T-cell (primary cell): ENCODE results near the gene PTGES2. TPM values are rescaled to one million over a fixed set of nuclear protein-coding genes. Genes with fewer than 3 reads are reported as not detected.
"Not testable (repeated sequence)": the region's sequence is repeated elsewhere in the genome, so short reads cannot be mapped to it uniquely, and the experiment has no call there.

Experiments used
- ATAC-seq, 4 experiments: fragments of 200-7000 bp in 3 of 4; fragments of 150-1000 bp in 1 of 4; cut with Tn5 transposase; replicated peaks in 1 of 4; 1 replicate in 3 of 4; 2 replicates in 1 of 4; pipeline ENCODE4 v1.10.0; 2021; ENCODE audit warnings: moderate library complexity in 3 of 4, mild to moderate bottlenecking in 2 of 4, moderate number of reproducible peaks in 1 of 4
- CTCF ChIA-PET, 2 donors: fragments of 300-600 bp; sonication (Branson Sonifier 250); formaldehyde crosslinking; loops; one replicate each; lab custom pipeline; 2022; ENCODE audit warnings: antibody characterized with exemption in 2 of 2; lab: Charles Lee
- POLR2A ChIA-PET, 2 donors: fragments of 300-600 bp; sonication (Branson Sonifier 250); formaldehyde crosslinking; loops; one replicate each; lab custom pipeline; 2022; ENCODE audit warnings: antibody characterized with exemption in 2 of 2; lab: Charles Lee
- DNase-seq, 35 experiments: peaks; one replicate each; pipeline versions ENCODE4 v3.0.0 to v3.0.0-alpha.2; 2013 to 2023
- H3K27ac ChIP-seq: one replicate; pipeline ENCODE4 v1.5.1; 2013; ENCODE audit warnings: low read length
- H3K27me3 ChIP-seq, 2 experiments: replicated peaks in 1 of 2; 1 replicate in 1 of 2; 2 replicates in 1 of 2; pipeline versions ENCODE4 v1.6.1 to v1.7.0; 2013; ENCODE audit warnings: low read length in 1 of 2, mixed read lengths in 1 of 2; ENCODE audit not compliant: control insufficient read depth in 2 of 2, insufficient read depth in 2 of 2; ENCODE audit errors: extremely low read depth in 1 of 2
- H3K36me3 ChIP-seq, 2 donors: 1 replicate in 1 of 2; 2 replicates in 1 of 2; pipeline versions ENCODE4 v1.6.1 to v1.7.0; 2013; ENCODE audit warnings: low read length in 1 of 2; ENCODE audit not compliant: control insufficient read depth in 2 of 2, insufficient read depth in 1 of 2; ENCODE audit errors: extremely low read depth in 1 of 2
- H3K4me1 ChIP-seq, 2 experiments: 1 replicate in 1 of 2; 2 replicates in 1 of 2; pipeline versions ENCODE4 v1.6.1 to v1.7.0; 2013; ENCODE audit warnings: low read length in 2 of 2, mixed read lengths in 1 of 2; ENCODE audit not compliant: insufficient read depth in 2 of 2, control insufficient read depth in 1 of 2; ENCODE audit errors: extremely low read depth in 1 of 2
- H3K4me3 ChIP-seq, 2 donors: 1 replicate in 1 of 2; 2 replicates in 1 of 2; pipeline versions ENCODE4 v1.5.1 to v1.7.0; 2013; ENCODE audit warnings: mild to moderate bottlenecking in 2 of 2, low read length in 1 of 2, moderate library complexity in 1 of 2; ENCODE audit not compliant: control insufficient read depth in 1 of 2; ENCODE audit errors: extremely low read depth in 1 of 2
- H3K9me3 ChIP-seq: 2 replicates; pipeline ENCODE4 v1.7.0; 2013
- H3K27ac Mint-ChIP-seq, 2 donors: one replicate each; pipeline ENCODE4 v1.8.0; 2020 to 2021; ENCODE audit warnings: mild to moderate bottlenecking in 2 of 2, mixed read lengths in 2 of 2
- H3K27me3 Mint-ChIP-seq, 2 donors: one replicate each; pipeline ENCODE4 v1.8.0; 2021 to 2022; ENCODE audit warnings: mixed read lengths in 2 of 2
- H3K36me3 Mint-ChIP-seq: one replicate; pipeline ENCODE4 v1.8.0; 2021; ENCODE audit warnings: mixed read lengths
- H3K4me1 Mint-ChIP-seq, 3 donors: one replicate each; pipeline ENCODE4 v1.8.0; 2020 to 2022; ENCODE audit warnings: mixed read lengths in 3 of 3, mild to moderate bottlenecking in 1 of 3
- H3K4me3 Mint-ChIP-seq, 3 donors: one replicate each; pipeline ENCODE4 v1.8.0; 2020 to 2022; ENCODE audit warnings: mild to moderate bottlenecking in 3 of 3, mixed read lengths in 3 of 3, moderate library complexity in 3 of 3
- H3K9me3 Mint-ChIP-seq, 3 donors: one replicate each; pipeline ENCODE4 v1.8.0; 2020 to 2022; ENCODE audit warnings: mixed read lengths in 3 of 3
- WGBS: methylation state at CpG from one replicate; pipeline ENCODE4 v1.1.5; 2013; ENCODE audit warnings: missing lambda C conversion rate; ENCODE audit not compliant: insufficient coverage; 5-methylcytosine and 5-hydroxymethylcytosine counted together
- total RNA-seq, 35 experiments: library from RNA in 6 of 35; stranded (reverse) in 6 of 35; fragments of 120-200 nt in 1 of 35; gene quantifications; one replicate each; pipeline versions ENCODE4 v1.2.1 to v1.2.4 and lab custom pipeline; 2013 to 2026

PTGES2 gene
- total RNA-seq, 5 donors from 2014 or later (not counting 1 experiment from before 2014, with no cell fraction given), result 60.2 to 91.7 (median 79.2) TPM

GRCh38 chr9:128078504-128079434 is 48.8 kb downstream of the PTGES2 start:
- ATAC-seq (peak in 2 of 4 experiments; percentile 31 to 42), DNase-seq (no peak)
- Histone ChIP-seq H3K36me3 (peaks cover 0 to 26% of the 10 kb centered on the region in 2 donors), H3K4me1 (peaks cover 2 to 51% of the 10 kb centered on the region in 2 experiments), H3K4me3 (no peak overlapping the region), H3K9me3 (no peaks in the 10 kb centered on the region), H3K27me3 (no peaks in the 10 kb centered on the region), H3K27ac (peak overlapping the region; percentile 24)
- ChIA-PET POLR2A (interaction anchor here in 1 of 2 donors (0.5 to 0.6 kb wide), 2 partner anchors 9 to 724 kb away, joined by 3 read pairs; no protein-coding TSS in a partner anchor), CTCF (interaction anchor here (0.6 to 1.5 kb wide), 5 partner anchors 13 to 135 kb away, joined by 3 to 5 read pairs (median 5); no protein-coding TSS in a partner anchor)
- Mint-ChIP-seq H3K27me3 (no peaks in the 10 kb centered on the region), H3K4me1 (peaks cover 40 to 57% (median 49%) of the 10 kb centered on the region in 3 donors), H3K27ac (peak overlapping the region; percentile 82 to 90), H3K36me3 (peaks cover 12% of the 10 kb centered on the region), H3K4me3 (peak overlapping the region in 1 of 3 donors; percentile 17), H3K9me3 (no peaks in the 10 kb centered on the region)
- 55% methylated on average over 2 of the region's 11 CpGs for WGBS

GRCh38 chr9:128077847-128078503 is 49.6 kb downstream of the PTGES2 start:
- H3K27me3 ChIP-seq, result no peaks in the 10 kb centered on the region
- DNase-seq (no peak), ATAC-seq (no peak)
- Mint-ChIP-seq H3K27ac (peak overlapping the region; percentile 82 to 90), H3K27me3 (no peaks in the 10 kb centered on the region), H3K4me3 (no peak overlapping the region), H3K4me1 (peaks cover 46 to 63% (median 55%) of the 10 kb centered on the region in 3 donors), H3K9me3 (no peaks in the 10 kb centered on the region), H3K36me3 (peaks cover 12% of the 10 kb centered on the region)
- peaks cover 8 to 56% of the 10 kb centered on the region in 2 experiments for H3K4me1 ChIP-seq
- H3K27ac ChIP-seq, result no peak overlapping the region
- H3K36me3 ChIP-seq, result peaks cover 0 to 26% of the 10 kb centered on the region in 2 donors
- H3K9me3 ChIP-seq, result no peaks in the 10 kb centered on the region
- CTCF ChIA-PET, result interaction anchor here (0.7 to 1.3 kb wide), 3 partner anchors 14 to 64 kb away, joined by 3 to 5 read pairs (median 3); no protein-coding TSS in a partner anchor
- H3K4me3 ChIP-seq, result no peak overlapping the region
- POLR2A ChIA-PET, result no interaction called here
- 92% methylated on average over 2 of the region's 7 CpGs for WGBS

- ChIA-PET CTCF (interaction anchor here in 1 of 2 donors (0.6 to 1.4 kb wide), 8 partner anchors 18 to 173 kb away, joined by 3 to 7 read pairs (median 4); no protein-coding TSS in a partner anchor), POLR2A (no interaction called here)
- DNase-seq, result no peak
- peaks cover 8% of the 10 kb centered on the region for H3K36me3 Mint-ChIP-seq
- ATAC-seq, result no peak
- H3K4me3 Mint-ChIP-seq, result peak overlapping the region in 1 of 3 donors; percentile 54
- WGBS, result 90% methylated on average over 2 of the region's 7 CpGs
- peaks cover 29 to 75% of the 10 kb centered on the region in 2 experiments for H3K4me1 ChIP-seq
- peaks cover 0 to 8% of the 10 kb centered on the region in 2 donors for H3K36me3 ChIP-seq
- H3K27me3 Mint-ChIP-seq, result no peaks in the 10 kb centered on the region
- H3K27ac Mint-ChIP-seq, result peak overlapping the region; percentile 95 to 96
- no peaks in the 10 kb centered on the region for H3K9me3 ChIP-seq
- H3K27ac ChIP-seq, result peak overlapping the region; percentile 86
- H3K4me3 ChIP-seq, result no peak overlapping the region
- no peaks in the 10 kb centered on the region for H3K27me3 ChIP-seq
- H3K4me1 Mint-ChIP-seq, result peaks cover 57 to 72% (median 66%) of the 10 kb centered on the region in 3 donors
- H3K9me3 Mint-ChIP-seq, result no peaks in the 10 kb centered on the region
Observed at GRCh38 chr9:128073253-128073886, 54.2 kb downstream of the PTGES2 start.

GRCh38 chr9:128072144-128073021 is 55.1 kb downstream of the PTGES2 start:
- Mint-ChIP-seq H3K36me3 (peaks cover 6% of the 10 kb centered on the region), H3K27me3 (no peaks in the 10 kb centered on the region), H3K27ac (peak overlapping the region; percentile 95 to 96), H3K4me3 (peak overlapping the region in 2 of 3 donors; percentile 74 to 78), H3K4me1 (peaks cover 49 to 63% (median 62%) of the 10 kb centered on the region in 3 donors), H3K9me3 (no peaks in the 10 kb centered on the region)
- 0% methylated on average over 3 of the region's 5 CpGs for WGBS
- Histone ChIP-seq H3K27me3 (no peaks in the 10 kb centered on the region), H3K27ac (peak overlapping the region; percentile 86), H3K4me3 (peak overlapping the region; percentile 44 to 47), H3K36me3 (peaks cover 0 to 5% of the 10 kb centered on the region in 2 donors), H3K9me3 (no peaks in the 10 kb centered on the region), H3K4me1 (peaks cover 29 to 66% of the 10 kb centered on the region in 2 experiments)
- DNase-seq (peak in 25 of 35 experiments; percentile 16 to 80 (median 35)), ATAC-seq (no peak)
- ChIA-PET CTCF (interaction anchor here in 1 of 2 donors (0.5 to 1.4 kb wide), 10 partner anchors 15 to 140 kb away, joined by 3 to 7 read pairs (median 3); no protein-coding TSS in a partner anchor), POLR2A (interaction anchor here (0.6 to 0.9 kb wide), 4 partner anchors 12 to 111 kb away, joined by 3 read pairs; no protein-coding TSS in a partner anchor)

GRCh38 chr9:128071475-128071874 is 56.1 kb downstream of the PTGES2 start:
- not testable (repeated sequence) for H3K36me3 ChIP-seq, DNase-seq, H3K9me3 ChIP-seq, ATAC-seq, H3K36me3 Mint-ChIP-seq, H3K27me3 Mint-ChIP-seq, H3K27me3 ChIP-seq, H3K9me3 Mint-ChIP-seq
- POLR2A ChIA-PET, result interaction anchor here in 1 of 2 donors (0.6 kb wide), 2 partner anchors 13 to 22 kb away, joined by 3 read pairs; no protein-coding TSS in a partner anchor
- WGBS, result 34% methylated on average over 4 of the region's 12 CpGs
- H3K27ac Mint-ChIP-seq, result peak overlapping the region; percentile 95 to 96
- peak overlapping the region in 2 of 3 donors; percentile 74 to 78 for H3K4me3 Mint-ChIP-seq
- peaks cover 41 to 55% (median 53%) of the 10 kb centered on the region in 3 donors for H3K4me1 Mint-ChIP-seq
- Histone ChIP-seq H3K27ac (peak overlapping the region; percentile 86), H3K4me3 (peak overlapping the region; percentile 44 to 47), H3K4me1 (peaks cover 32 to 66% of the 10 kb centered on the region in 2 experiments)
- CTCF ChIA-PET, result interaction anchor here (0.5 to 0.8 kb wide), 2 partner anchors 8 to 16 kb away, joined by 3 read pairs; no protein-coding TSS in a partner anchor
